MCF 10A (cell line): Measurements from ENCODE around the gene WWC2. TPM values are rescaled to one million over a fixed set of nuclear protein-coding genes. Genes with fewer than 3 reads are reported as not detected.
"Not testable (repeated sequence)": the region's sequence is repeated elsewhere in the genome, so short reads cannot be mapped to it uniquely, and the experiment has no call there.

Source experiments
- BruUV-seq: library from RNA; stranded (reverse); fragments of 400-500 nt; replicated peaks from 2 replicates; lab custom pipeline; 2021; lab: Mats Ljungman, UMichigan
- CTCF ChIA-PET: fragments of 300-600 bp; sonication (Branson Sonifier 250); formaldehyde crosslinking; extraction: SDS; loops from one replicate; lab custom pipeline; 2021; ENCODE audit warnings: antibody characterized with exemption, inconsistent platforms; lab: Yijun Ruan, JAX
- POLR2A ChIA-PET: fragments of 300-600, 350-650 bp; sonication (Branson Sonifier 250); formaldehyde crosslinking; extraction: SDS; loops from one replicate; lab custom pipeline; 2020; ENCODE audit warnings: antibody characterized with exemption, inconsistent platforms; lab: Yijun Ruan, JAX
- DNase-seq: peaks from one replicate; pipeline ENCODE4 v3.0.0-alpha.2; 2018; ENCODE audit not compliant: unreplicated experiment
- H3K27ac Mint-ChIP-seq: one replicate; pipeline ENCODE4 v1.8.0; 2022; ENCODE audit warnings: mild to moderate bottlenecking, low read depth, mixed read lengths; ENCODE audit not compliant: unreplicated experiment
- H3K27me3 Mint-ChIP-seq: one replicate; pipeline ENCODE4 v1.8.0; 2022; ENCODE audit warnings: mixed read lengths; ENCODE audit not compliant: insufficient read depth, unreplicated experiment
- H3K36me3 Mint-ChIP-seq: one replicate; pipeline ENCODE4 v1.8.0; 2022; ENCODE audit warnings: mild to moderate bottlenecking, moderate library complexity, mixed read lengths; ENCODE audit not compliant: insufficient read depth, unreplicated experiment
- H3K4me1 Mint-ChIP-seq: one replicate; pipeline ENCODE4 v1.8.0; 2022; ENCODE audit warnings: mixed read lengths; ENCODE audit not compliant: insufficient read depth, unreplicated experiment
- H3K4me3 Mint-ChIP-seq: one replicate; pipeline ENCODE4 v1.8.0; 2022; ENCODE audit warnings: mild to moderate bottlenecking, moderate library complexity, mixed read lengths; ENCODE audit not compliant: unreplicated experiment
- H3K9me3 Mint-ChIP-seq: one replicate; pipeline ENCODE4 v1.8.0; 2022; ENCODE audit warnings: mixed read lengths; ENCODE audit not compliant: unreplicated experiment
- CTCF ChIP-seq: fragments of 200-600 bp; IDR thresholded peaks from one replicate; pipeline ENCODE4 v1.8.0; 2022; ENCODE audit warnings: antibody characterized with exemption, mild to moderate bottlenecking; ENCODE audit not compliant: unreplicated experiment
- intact Hi-C: fragments of 100-400 bp; cut with micrococcal nuclease; formaldehyde crosslinking; loops from 2 replicates; pipeline ENCODE4 v1.14.1; 2022
- total RNA-seq: library from RNA; stranded (reverse); gene quantifications from 2 replicates; pipeline ENCODE4 v1.2.3, GENCODE V29; 2022

Gene WWC2
- total RNA-seq, 1 experiment from 2014 or later = 42.4 TPM

- CTCF ChIA-PET = interaction anchor here (1.1 kb wide), 2 partner anchors 21 to 86 kb away, joined by 3 to 4 read pairs; no protein-coding TSS in a partner anchor
Observed at GRCh38 chr4:183321079-183321478, 222.0 kb downstream of the WWC2 start.

GRCh38 chr4:183321516-183321915, 222.5 kb downstream of the WWC2 start:
- H3K9me3 Mint-ChIP-seq = peaks cover 5% of the 10 kb centered on the region
- TF ChIP-seq CTCF = no peak
- H3K4me3 Mint-ChIP-seq = no peak overlapping the region
- H3K27me3 Mint-ChIP-seq = no peaks in the 10 kb centered on the region
- no TSS peak for BruUV-seq
- CTCF ChIA-PET = interaction anchor here (1.1 kb wide), 2 partner anchors 21 to 86 kb away, joined by 3 to 4 read pairs; no protein-coding TSS in a partner anchor
- H3K36me3 Mint-ChIP-seq = peaks cover 17% of the 10 kb centered on the region
- intact Hi-C loops = no loop called here
- no peaks in the 10 kb centered on the region for H3K4me1 Mint-ChIP-seq
- POLR2A ChIA-PET = no interaction called here
- H3K27ac Mint-ChIP-seq = no peak overlapping the region
- DNase-seq = no peak

More at GRCh38 chr4:183321079-183321478, 222.0 kb downstream of the WWC2 start:
- peaks cover 1% of the 10 kb centered on the region for H3K9me3 Mint-ChIP-seq
- no peak for TF ChIP-seq CTCF
- DNase-seq = no peak
- BruUV-seq = no TSS peak
- H3K27ac Mint-ChIP-seq = no peak overlapping the region
- H3K4me1 Mint-ChIP-seq = no peaks in the 10 kb centered on the region
- H3K27me3 Mint-ChIP-seq = no peaks in the 10 kb centered on the region
- POLR2A ChIA-PET = no interaction called here
- peaks cover 22% of the 10 kb centered on the region for H3K36me3 Mint-ChIP-seq
- H3K4me3 Mint-ChIP-seq = no peak overlapping the region
- intact Hi-C loops = no loop called here

DNA sequence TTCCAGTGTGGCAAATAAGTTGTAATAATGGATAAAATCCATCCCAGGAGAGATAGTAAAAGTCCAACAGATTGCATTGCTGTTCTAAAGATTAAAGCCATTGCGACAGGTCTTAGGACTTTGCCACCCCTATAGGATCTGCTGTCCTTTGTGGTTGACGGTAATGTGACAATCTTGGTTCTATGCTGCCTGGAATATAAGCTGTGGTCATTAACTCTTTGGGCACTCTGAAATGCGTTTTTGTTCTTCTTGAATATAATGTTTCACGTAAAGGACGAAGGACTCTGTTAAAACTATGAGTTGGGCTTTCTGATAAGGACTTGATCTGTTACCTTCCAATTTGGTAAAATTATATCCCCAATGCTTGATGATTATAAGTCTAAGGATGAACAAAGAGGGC, 223.3 kb downstream of the WWC2 start, which contains the start of gene CLDN24:
CLDN24 (minus strand) TSS at position 101 of the 400 bp plus-strand sequence; CDS start at position 101, 0 bp downstream.
- Mint-ChIP-seq H3K4me1 (no peaks in the 10 kb centered on the region), H3K4me3 (no peak within 1 kb of the TSS), H3K27me3 (no peaks in the 10 kb centered on the region), H3K36me3 (peaks cover 15% of the 10 kb centered on the region), H3K27ac (no peak within 1 kb of the TSS), H3K9me3 (peaks cover 6% of the 10 kb centered on the region)
- intact Hi-C loops = no loop called here
- DNase-seq = no peak
- TF ChIP-seq CTCF = no peak
- ChIA-PET POLR2A (no interaction called here), CTCF (interaction anchor here (0.6 to 1.1 kb wide), 2 partner anchors 18 to 85 kb away, joined by 3 read pairs; no protein-coding TSS in a partner anchor)
- no TSS peak for BruUV-seq

DNA sequence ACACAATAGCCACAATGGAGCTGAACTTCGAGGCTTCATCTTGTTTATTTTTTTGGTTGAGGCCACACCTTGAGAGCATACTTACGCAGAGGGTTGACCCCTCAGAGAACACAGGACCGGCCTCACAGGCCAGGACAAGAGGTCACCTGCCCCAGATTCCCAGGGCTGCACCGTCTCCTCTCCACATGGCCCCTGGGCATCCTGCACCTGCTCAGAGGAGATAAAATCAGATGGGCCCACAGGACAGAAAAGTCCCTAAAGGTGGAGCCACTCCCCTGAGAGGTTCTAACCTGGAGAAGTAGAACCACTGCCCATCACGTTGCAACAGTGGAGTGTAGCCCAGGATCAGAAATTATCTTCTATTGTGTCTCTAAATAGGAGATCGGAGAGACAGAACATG, 224.2 kb downstream of the WWC2 start:
- Mint-ChIP-seq H3K27ac (no peak overlapping the region), H3K27me3 (no peaks in the 10 kb centered on the region), H3K4me3 (no peak overlapping the region), H3K36me3 (peaks cover 15% of the 10 kb centered on the region), H3K9me3 (peaks cover 6% of the 10 kb centered on the region), H3K4me1 (no peaks in the 10 kb centered on the region)
- BruUV-seq = no TSS peak
- CTCF ChIA-PET = interaction anchor here (0.7 kb wide), 1 partner anchor 86 kb away, joined by 4 read pairs; no protein-coding TSS in a partner anchor
- intact Hi-C loops = no loop called here
- POLR2A ChIA-PET = interaction anchor here (0.7 kb wide), 1 partner anchor 1314 kb away, joined by 3 read pairs; no protein-coding TSS in a partner anchor
- TF ChIP-seq CTCF = no peak
- no peak for DNase-seq

GRCh38 chr4:183324056-183324455, 225.0 kb downstream of the WWC2 start:
- BruUV-seq, H3K9me3 Mint-ChIP-seq, POLR2A ChIA-PET, DNase-seq, intact Hi-C loops, H3K4me3 Mint-ChIP-seq, H3K27ac Mint-ChIP-seq, CTCF ChIA-PET, H3K4me1 Mint-ChIP-seq, H3K27me3 Mint-ChIP-seq: not testable (repeated sequence)
- peaks cover 17% of the 10 kb centered on the region for H3K36me3 Mint-ChIP-seq
